Transverse colon (tissue), 4 donors: Measurements from ENCODE around the gene SLC1A1.

Experiments used
- EP300 ChIP-seq: sonication (generic); formaldehyde crosslinking; IDR thresholded peaks from one replicate; pipeline ENCODE4 v1.6.1; 2017; ENCODE audit warnings: antibody characterized with exemption, low read depth
- POLR2A ChIP-seq: fragments of 450-650 bp; IDR thresholded peaks from one replicate; pipeline ENCODE4 v1.6.1; 2016; ENCODE audit warnings: antibody characterized with exemption, mild to moderate bottlenecking, moderate library complexity
- POLR2AphosphoS5 ChIP-seq, 3 donors: sonication (generic); formaldehyde crosslinking; IDR thresholded peaks; one replicate each; pipeline ENCODE4 v1.6.1; 2016; ENCODE audit warnings: antibody characterized with exemption in 3 of 3
- TF ChIP-seq, protein P1 (sequence below), 5 experiments: fragments of 200-600 bp in 3 of 5; fragments of 450-650 bp in 2 of 5; sonication (generic) in 3 of 5; IDR thresholded peaks; 1 replicate in 2 of 5; 2 replicates in 3 of 5; pipeline ENCODE4 v1.5.1; 2016 to 2017; ENCODE audit warnings: antibody characterized with exemption in 5 of 5, inconsistent platforms in 3 of 5, mild to moderate bottlenecking in 2 of 5, moderate library complexity in 1 of 5

GRCh38 chr9:4465910-4466309, 24.4 kb upstream of the SLC1A1 start:
- TF ChIP-seq, protein P1, sequence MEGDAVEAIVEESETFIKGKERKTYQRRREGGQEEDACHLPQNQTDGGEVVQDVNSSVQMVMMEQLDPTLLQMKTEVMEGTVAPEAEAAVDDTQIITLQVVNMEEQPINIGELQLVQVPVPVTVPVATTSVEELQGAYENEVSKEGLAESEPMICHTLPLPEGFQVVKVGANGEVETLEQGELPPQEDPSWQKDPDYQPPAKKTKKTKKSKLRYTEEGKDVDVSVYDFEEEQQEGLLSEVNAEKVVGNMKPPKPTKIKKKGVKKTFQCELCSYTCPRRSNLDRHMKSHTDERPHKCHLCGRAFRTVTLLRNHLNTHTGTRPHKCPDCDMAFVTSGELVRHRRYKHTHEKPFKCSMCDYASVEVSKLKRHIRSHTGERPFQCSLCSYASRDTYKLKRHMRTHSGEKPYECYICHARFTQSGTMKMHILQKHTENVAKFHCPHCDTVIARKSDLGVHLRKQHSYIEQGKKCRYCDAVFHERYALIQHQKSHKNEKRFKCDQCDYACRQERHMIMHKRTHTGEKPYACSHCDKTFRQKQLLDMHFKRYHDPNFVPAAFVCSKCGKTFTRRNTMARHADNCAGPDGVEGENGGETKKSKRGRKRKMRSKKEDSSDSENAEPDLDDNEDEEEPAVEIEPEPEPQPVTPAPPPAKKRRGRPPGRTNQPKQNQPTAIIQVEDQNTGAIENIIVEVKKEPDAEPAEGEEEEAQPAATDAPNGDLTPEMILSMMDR (IDR thresholded peaks at IDR 0.05) = no peak
- TF ChIP-seq POLR2AphosphoS5 (IDR thresholded peaks at IDR 0.05) (no peak), POLR2A (no peak), EP300 (no peak)
